AG09309 (cell line): ENCODE measurements around the gene PLCD3.
A peak's percentile ranks its signal among the peaks of the same experiment; 100 is the strongest.

ENCODE experiments used
- DNase-seq: peaks from one replicate; pipeline ENCODE4 v3.0.0-alpha.2; 2010; ENCODE audit warnings: low read depth
- H3K4me3 ChIP-seq: 2 replicates; pipeline ENCODE4 v1.5.1; 2011; ENCODE audit warnings: mild to moderate bottlenecking, low read depth, low read length, moderate library complexity; ENCODE audit not compliant: control insufficient read depth
- TF ChIP-seq, protein P1 (sequence below): IDR thresholded peaks from 2 replicates; pipeline ENCODE4 v1.5.1; 2011; ENCODE audit warnings: mild to moderate bottlenecking, low read depth, low read length, inconsistent platforms; ENCODE audit not compliant: insufficient read depth, control insufficient read depth; ENCODE audit errors: missing control alignments

PLCD3 gene

GRCh38 chr17:45170931-45171337 lies 38.6 kb upstream of the PLCD3 start:
- peak; percentile 80 for DNase-seq
- H3K4me3 ChIP-seq, result peak overlapping the region; percentile 40
- TF ChIP-seq, protein P1, sequence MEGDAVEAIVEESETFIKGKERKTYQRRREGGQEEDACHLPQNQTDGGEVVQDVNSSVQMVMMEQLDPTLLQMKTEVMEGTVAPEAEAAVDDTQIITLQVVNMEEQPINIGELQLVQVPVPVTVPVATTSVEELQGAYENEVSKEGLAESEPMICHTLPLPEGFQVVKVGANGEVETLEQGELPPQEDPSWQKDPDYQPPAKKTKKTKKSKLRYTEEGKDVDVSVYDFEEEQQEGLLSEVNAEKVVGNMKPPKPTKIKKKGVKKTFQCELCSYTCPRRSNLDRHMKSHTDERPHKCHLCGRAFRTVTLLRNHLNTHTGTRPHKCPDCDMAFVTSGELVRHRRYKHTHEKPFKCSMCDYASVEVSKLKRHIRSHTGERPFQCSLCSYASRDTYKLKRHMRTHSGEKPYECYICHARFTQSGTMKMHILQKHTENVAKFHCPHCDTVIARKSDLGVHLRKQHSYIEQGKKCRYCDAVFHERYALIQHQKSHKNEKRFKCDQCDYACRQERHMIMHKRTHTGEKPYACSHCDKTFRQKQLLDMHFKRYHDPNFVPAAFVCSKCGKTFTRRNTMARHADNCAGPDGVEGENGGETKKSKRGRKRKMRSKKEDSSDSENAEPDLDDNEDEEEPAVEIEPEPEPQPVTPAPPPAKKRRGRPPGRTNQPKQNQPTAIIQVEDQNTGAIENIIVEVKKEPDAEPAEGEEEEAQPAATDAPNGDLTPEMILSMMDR, result no peak

DNA sequence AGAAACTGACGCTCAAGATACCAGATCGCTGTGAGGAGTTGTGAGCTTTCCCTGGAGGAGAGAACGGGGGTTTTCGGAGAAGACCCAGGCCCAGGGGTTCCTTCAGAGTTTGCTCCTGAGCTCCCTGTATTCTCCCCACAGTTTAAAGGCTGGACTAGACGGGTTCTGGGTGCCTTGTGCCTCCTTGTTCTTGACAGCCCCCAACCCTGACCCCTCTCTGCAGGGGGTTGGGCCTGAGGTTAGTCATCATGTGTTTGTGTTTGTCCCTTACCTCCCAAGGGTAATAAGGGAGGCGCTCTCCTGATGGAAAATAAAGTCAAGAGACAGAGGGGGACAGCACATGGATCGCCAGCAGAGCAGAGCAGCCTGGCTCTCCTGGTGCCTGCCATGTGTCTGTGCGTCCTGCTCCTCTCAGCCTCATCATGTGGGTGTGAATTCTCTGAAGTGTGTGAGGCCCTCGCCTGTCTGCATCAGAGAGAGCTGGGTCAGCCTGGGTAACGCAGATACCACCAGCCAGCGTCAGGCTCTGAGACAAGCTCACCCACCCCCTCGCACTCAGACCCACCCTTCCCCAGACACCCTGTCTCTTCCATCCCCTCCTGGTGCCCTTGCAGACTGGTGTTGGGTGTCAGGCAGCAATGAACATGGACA lies 38.1 kb upstream of the PLCD3 start:
- H3K4me3 ChIP-seq, result no peak overlapping the region
- no peak for DNase-seq
- TF ChIP-seq, protein P1, result no peak

GRCh38 chr17:45168991-45169752 lies 36.9 kb upstream of the PLCD3 start:
- no peak for DNase-seq
- H3K4me3 ChIP-seq, result no peak overlapping the region
- TF ChIP-seq, protein P1, result no peak

DNA sequence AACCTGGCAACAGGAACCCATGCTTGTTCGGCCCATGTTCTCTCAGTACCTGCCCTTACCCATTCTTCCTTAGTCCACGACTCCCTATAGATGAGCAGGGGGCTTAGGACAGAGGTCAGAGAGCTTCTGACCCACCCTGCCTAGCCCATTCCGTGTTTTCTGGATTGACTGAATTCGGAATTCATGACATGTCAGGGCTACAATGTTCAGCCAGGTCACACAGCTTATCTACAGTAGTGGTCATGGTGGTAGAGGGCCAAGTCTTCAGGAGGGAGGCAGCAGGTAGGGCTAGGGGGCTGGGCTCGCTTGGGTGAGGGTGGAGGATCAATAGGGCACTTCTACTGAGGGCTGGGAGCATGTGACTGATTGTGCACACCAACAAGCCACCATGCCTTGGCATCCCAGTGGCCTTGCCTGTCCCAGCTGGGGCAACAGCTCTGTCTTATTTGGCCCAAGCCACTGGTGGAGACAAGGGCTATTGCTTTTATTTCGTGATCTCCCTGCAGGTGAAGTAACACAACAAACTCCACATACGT lies 32.5 kb upstream of the PLCD3 start:
- no peak overlapping the region for H3K4me3 ChIP-seq
- TF ChIP-seq, protein P1, result no peak
- DNase-seq, result no peak

DNA sequence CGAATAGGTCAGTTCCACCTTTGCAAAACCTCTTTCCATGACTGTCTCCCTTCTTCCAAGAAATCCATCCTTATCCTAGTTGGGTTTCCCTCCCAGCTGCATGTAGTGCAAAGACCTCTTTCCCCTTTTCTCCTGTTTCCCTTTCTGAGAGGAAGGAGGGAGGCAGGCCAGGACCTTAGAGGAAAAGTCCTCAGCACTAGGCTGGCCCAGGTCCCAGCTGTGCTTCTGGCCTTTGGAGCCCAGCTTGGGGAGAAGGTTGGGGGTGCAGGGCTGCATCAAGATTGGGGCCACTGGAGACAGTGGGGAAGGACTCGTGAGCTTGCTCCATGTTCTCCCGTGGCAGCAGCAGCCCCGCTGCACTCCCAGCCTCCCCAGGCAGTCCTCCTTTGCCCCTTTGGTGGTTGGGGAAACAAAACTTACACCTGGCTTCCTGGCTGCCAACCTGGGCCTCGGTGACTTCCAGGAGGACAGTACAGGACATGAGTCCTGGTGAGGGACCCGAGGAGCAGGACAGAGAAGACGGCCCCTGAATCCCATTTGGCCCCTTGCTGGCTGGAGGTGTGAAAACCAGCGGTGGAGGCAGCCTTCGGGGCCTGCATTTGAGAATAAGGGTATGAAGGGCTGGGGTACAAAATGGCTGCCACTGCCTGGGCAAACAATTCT lies 29.8 kb upstream of the PLCD3 start:
- TF ChIP-seq, protein P1, result no peak
- peak overlapping the region; percentile 27 for H3K4me3 ChIP-seq
- no peak for DNase-seq

- peak within 1 kb of the TSS; percentile 88 for H3K4me3 ChIP-seq
- TF ChIP-seq, protein P1, result no peak
- DNase-seq, result peak; percentile 100
Observed at GRCh38 chr17:45161288-45162024, 29.1 kb upstream of the PLCD3 start, which contains the start of gene HEXIM2. HEXIM2 (plus strand) TSS chr17:45161875; CDS start chr17:45162794, 919 bp downstream.
